Upper lobe of left lung (tissue), 6 donors: ENCODE results near the gene PHC1. TPM values are rescaled to one million over a fixed set of nuclear protein-coding genes. Genes with fewer than 3 reads are reported as not detected.
"Not testable (repeated sequence)": the region's sequence is repeated elsewhere in the genome, so short reads cannot be mapped to it uniquely, and the experiment has no call there.

Source experiments
- ATAC-seq, 2 donors: fragments of 200-7000 bp; cut with Tn5 transposase; one replicate each; pipeline ENCODE4 v1.9.1; 2022; ENCODE audit warnings: mild to moderate bottlenecking in 2 of 2, moderate library complexity in 2 of 2; ENCODE audit not compliant: low FRiP score in 2 of 2
- DNase-seq, 2 donors: peaks; one replicate each; pipeline ENCODE4 v3.0.0-alpha.2; 2019 to 2020
- H3K27ac ChIP-seq, 4 donors: fragments of 200-600 bp; sonication (generic); one replicate each; pipeline ENCODE4 v1.5.1; 2016 to 2019
- H3K27me3 ChIP-seq, 4 donors: fragments of 200-600 bp; sonication (generic); one replicate each; pipeline ENCODE4 v1.5.1; 2017 to 2019
- H3K36me3 ChIP-seq, 4 donors: fragments of 200-600 bp; sonication (generic); one replicate each; pipeline ENCODE4 v1.5.1; 2016 to 2019
- H3K4me1 ChIP-seq, 4 donors: fragments of 200-600 bp; sonication (generic); one replicate each; pipeline ENCODE4 v1.5.1; 2018 to 2019
- H3K4me3 ChIP-seq, 4 donors: fragments of 200-600 bp; sonication (generic); one replicate each; pipeline ENCODE4 v1.5.1; 2017 to 2019; ENCODE audit warnings: mild to moderate bottlenecking in 2 of 4, moderate library complexity in 1 of 4
- H3K9me3 ChIP-seq, 4 donors: fragments of 200-600 bp; sonication (generic); one replicate each; pipeline ENCODE4 v1.5.1; 2018 to 2019
- EP300 ChIP-seq, 4 donors: sonication (generic); formaldehyde crosslinking; IDR thresholded peaks; one replicate each; pipeline ENCODE4 v1.5.1; 2017; ENCODE audit warnings: antibody characterized with exemption in 4 of 4, control low read depth in 2 of 4
- POLR2A ChIP-seq, 4 donors: fragments of 450-650 bp; IDR thresholded peaks; one replicate each; pipeline ENCODE4 v1.5.1; 2016 to 2017; ENCODE audit warnings: antibody characterized with exemption in 4 of 4, mild to moderate bottlenecking in 2 of 4
- POLR2AphosphoS5 ChIP-seq, 2 donors: sonication (generic); formaldehyde crosslinking; IDR thresholded peaks; one replicate each; pipeline ENCODE4 v1.5.1; 2017; ENCODE audit warnings: antibody characterized with exemption in 2 of 2
- WGBS, 2 donors: methylation state at CpG; one replicate each; pipeline ENCODE4 v1.1.5; 2017 to 2018; 5-methylcytosine and 5-hydroxymethylcytosine counted together
- total RNA-seq, 6 donors: library from RNA; depleted of rRNA in 4 of 6; stranded (reverse); fragments of >200 nt in 4 of 6; gene quantifications; one replicate each; pipeline versions ENCODE4 v1.1.0 to v1.2.1, GENCODE V29; 2016 to 2021
- TF ChIP-seq, protein P1 (sequence below), 6 experiments: fragments of 450-650 bp in 4 of 6; fragments of 200-600 bp in 2 of 6; sonication (generic) in 2 of 6; IDR thresholded peaks; one replicate each; pipeline ENCODE4 v1.5.1; 2016 to 2019; ENCODE audit warnings: antibody characterized with exemption in 6 of 6
- donor health status: DM: no; HTN: no; CAD: no; lungs with moderate emphysema.
- donor health status: DM: no; HTN: yes; CAD: no; lungs with severe emphysema.

The PHC1 gene
- total RNA-seq, 6 donors from 2014 or later: 23.2 to 60.8 (median 32.1) TPM

DNA sequence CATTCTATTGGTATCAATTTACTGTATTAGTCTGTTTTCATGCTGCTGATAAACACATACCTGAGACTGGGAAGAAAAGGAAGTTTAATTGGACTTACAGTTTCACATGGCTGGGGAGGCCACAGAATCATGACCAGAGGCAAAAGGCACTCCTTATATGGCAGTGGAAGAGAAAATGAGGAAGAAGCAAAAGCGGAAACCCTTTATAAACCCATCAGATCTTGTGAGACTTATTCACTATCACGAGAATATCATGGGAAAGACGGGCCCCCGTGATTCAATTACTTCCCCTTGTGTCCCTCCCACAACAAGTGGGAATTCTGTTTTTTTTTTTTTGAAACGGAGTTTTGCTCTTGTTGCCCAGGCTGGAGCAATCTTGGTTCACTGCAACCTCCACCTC is 11.6 kb upstream of the PHC1 start:
- H3K36me3 ChIP-seq, H3K4me1 ChIP-seq, H3K27me3 ChIP-seq, H3K4me3 ChIP-seq, H3K27ac ChIP-seq, H3K9me3 ChIP-seq: not testable (repeated sequence)
- ATAC-seq: peak in 1 of 2 donors; percentile 31
- peak in 1 of 2 donors; percentile 25 for DNase-seq
- 46 to 62% methylated on average over 5 of the region's 5 CpGs for WGBS, 2 donors
- TF ChIP-seq EP300 (IDR thresholded peaks at IDR 0.05): peak in 1 of 4 donors; percentile 56

DNA sequence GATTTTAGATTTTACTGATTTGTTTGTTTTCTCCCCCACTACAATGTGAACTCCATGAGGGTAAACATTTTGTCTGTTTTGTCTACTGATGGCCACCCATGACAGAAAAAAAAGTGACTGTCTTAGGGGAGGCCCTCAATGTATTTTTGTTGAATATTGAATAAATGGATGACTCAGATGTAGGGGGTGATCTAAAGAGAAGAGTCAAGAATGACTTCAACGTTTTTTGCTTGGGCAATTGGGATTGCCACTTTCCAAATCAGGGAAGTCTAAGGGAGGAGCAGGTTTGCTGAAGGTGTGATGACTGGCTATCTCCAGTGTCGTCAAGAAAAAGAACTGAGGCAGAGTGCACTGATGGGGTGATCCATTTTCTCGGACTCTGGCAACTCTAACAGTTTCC is 10.7 kb upstream of the PHC1 start:
- no peak overlapping the region for H3K4me3 ChIP-seq
- no peaks in the 10 kb centered on the region for H3K9me3 ChIP-seq
- no peaks in the 10 kb centered on the region for H3K36me3 ChIP-seq
- no peaks in the 10 kb centered on the region for H3K4me1 ChIP-seq
- no peaks in the 10 kb centered on the region for H3K27me3 ChIP-seq
- ATAC-seq (no peak), DNase-seq (no peak)
- TF ChIP-seq POLR2AphosphoS5 (IDR thresholded peaks at IDR 0.05) (no peak), POLR2A (IDR thresholded peaks at IDR 0.05) (no peak), EP300 (IDR thresholded peaks at IDR 0.05) (no peak)
- TF ChIP-seq, protein P1, sequence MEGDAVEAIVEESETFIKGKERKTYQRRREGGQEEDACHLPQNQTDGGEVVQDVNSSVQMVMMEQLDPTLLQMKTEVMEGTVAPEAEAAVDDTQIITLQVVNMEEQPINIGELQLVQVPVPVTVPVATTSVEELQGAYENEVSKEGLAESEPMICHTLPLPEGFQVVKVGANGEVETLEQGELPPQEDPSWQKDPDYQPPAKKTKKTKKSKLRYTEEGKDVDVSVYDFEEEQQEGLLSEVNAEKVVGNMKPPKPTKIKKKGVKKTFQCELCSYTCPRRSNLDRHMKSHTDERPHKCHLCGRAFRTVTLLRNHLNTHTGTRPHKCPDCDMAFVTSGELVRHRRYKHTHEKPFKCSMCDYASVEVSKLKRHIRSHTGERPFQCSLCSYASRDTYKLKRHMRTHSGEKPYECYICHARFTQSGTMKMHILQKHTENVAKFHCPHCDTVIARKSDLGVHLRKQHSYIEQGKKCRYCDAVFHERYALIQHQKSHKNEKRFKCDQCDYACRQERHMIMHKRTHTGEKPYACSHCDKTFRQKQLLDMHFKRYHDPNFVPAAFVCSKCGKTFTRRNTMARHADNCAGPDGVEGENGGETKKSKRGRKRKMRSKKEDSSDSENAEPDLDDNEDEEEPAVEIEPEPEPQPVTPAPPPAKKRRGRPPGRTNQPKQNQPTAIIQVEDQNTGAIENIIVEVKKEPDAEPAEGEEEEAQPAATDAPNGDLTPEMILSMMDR (IDR thresholded peaks at IDR 0.05): no peak
- H3K27ac ChIP-seq: no peak overlapping the region
- 67 to 81% methylated on average over 3 of the region's 3 CpGs for WGBS, 2 donors

DNA sequence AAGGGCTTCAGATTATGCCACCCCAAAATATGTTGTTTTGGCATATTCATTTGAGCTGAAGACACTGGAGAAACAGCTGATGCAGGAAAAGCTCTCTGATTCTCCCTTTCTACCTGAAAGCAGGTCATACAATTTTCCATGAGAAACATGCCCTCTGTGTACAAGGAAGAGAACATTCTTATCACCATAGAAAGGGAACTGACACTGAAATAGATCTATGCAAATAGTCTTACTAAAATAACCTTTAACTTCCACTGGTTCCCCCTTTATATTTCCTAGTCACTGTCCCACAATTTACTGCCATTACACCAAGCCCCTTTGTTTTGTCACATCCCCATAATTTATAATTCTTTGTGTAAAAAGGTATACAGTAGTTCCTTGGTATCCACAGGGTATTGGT is 9.6 kb upstream of the PHC1 start:
- Histone ChIP-seq H3K4me1 (no peaks in the 10 kb centered on the region), H3K27ac (no peak overlapping the region), H3K4me3 (no peak overlapping the region), H3K36me3 (no peaks in the 10 kb centered on the region), H3K9me3 (no peaks in the 10 kb centered on the region), H3K27me3 (no peaks in the 10 kb centered on the region)
- ATAC-seq: no peak
- TF ChIP-seq, protein P1 (IDR thresholded peaks at IDR 0.05): no peak
- TF ChIP-seq POLR2A (IDR thresholded peaks at IDR 0.05): no peak
- TF ChIP-seq POLR2AphosphoS5 (IDR thresholded peaks at IDR 0.05): no peak
- TF ChIP-seq EP300 (IDR thresholded peaks at IDR 0.05): no peak
- DNase-seq: no peak

DNA sequence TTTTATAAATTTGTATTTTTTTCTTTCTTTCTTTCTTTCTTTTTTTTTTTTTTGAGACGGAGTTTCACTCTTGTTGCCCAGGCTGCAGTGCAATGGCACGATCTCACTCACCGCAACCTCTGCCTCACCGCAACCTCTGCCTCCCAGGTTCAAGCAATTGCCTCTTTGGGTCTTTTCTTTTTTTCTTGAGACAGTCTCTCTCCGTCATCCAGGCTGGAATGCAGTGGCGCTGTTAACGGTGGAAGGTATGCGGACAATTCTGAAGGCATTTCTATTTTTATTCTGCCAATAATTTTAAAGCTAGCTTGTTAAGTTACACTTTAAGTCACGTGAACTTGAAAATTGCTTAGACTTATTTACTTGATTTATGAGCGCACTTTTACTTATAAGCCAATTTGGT is 8.8 kb upstream of the PHC1 start:
- TF ChIP-seq POLR2A (IDR thresholded peaks at IDR 0.05): no peak
- TF ChIP-seq POLR2AphosphoS5 (IDR thresholded peaks at IDR 0.05): no peak
- no peak for TF ChIP-seq EP300 (IDR thresholded peaks at IDR 0.05)
- TF ChIP-seq, protein P1 (IDR thresholded peaks at IDR 0.05): no peak
- no peak for ATAC-seq

DNA sequence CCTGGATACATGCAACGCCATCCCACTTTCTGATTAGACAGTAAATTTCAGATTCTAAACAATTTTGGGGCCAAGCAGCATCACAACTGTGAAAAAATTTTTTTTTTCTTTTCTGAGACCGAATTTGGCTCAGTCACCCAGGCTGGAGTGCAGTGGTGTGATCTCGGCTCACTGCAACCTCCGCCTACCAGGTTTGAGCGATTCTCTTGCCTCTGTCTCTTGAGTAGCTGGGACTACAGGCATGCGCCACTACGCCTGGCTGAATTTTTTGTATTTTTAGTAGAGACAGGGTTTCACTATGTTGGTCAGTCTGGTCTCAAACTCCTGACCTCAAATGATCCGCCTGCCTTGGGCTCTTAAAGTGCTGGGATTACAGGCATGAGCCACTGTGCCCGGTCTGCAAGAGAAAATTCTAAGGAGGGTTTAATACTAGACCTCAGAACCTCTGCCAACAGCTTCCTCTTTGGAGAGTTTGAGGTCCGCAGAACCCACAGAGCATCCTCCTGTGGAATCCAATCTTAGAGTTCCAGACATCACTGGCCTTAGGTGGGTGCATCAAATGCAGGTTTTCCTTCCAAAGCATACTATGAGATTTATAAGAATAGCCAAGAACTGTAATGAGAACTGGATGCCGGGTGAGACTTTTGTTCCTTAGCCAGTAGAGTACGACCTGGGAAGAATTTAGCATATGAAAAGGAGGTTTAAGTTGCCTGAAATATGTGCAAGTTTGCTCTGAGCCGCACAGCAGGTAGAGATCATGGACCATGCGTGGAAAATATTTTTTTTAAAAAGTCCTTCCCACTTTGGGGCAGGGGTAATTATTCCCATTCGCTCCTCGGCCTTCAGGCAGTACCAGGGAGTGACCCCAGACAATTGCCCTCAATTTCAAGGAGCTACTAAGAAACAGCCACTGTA is 7.8 kb upstream of the PHC1 start:
- Histone ChIP-seq H3K36me3 (no peaks in the 10 kb centered on the region), H3K27me3 (no peaks in the 10 kb centered on the region), H3K4me1 (no peaks in the 10 kb centered on the region), H3K4me3 (no peak overlapping the region), H3K9me3 (no peaks in the 10 kb centered on the region), H3K27ac (no peak overlapping the region)
- TF ChIP-seq, protein P1 (IDR thresholded peaks at IDR 0.05): no peak
- TF ChIP-seq POLR2A (IDR thresholded peaks at IDR 0.05) (no peak), POLR2AphosphoS5 (IDR thresholded peaks at IDR 0.05) (no peak), EP300 (IDR thresholded peaks at IDR 0.05) (no peak)
- WGBS, 2 donors: 82 to 88% methylated on average over 13 to 16 of the region's 16 CpGs
- DNase-seq (no peak), ATAC-seq (no peak)

More for the DNA sequence above, 8.8 kb upstream of the PHC1 start:
- H3K4me1 ChIP-seq: no peaks in the 10 kb centered on the region
- H3K4me3 ChIP-seq: no peak overlapping the region
- H3K27ac ChIP-seq: no peak overlapping the region
- no peaks in the 10 kb centered on the region for H3K9me3 ChIP-seq
- no peaks in the 10 kb centered on the region for H3K36me3 ChIP-seq
- WGBS, 2 donors: 56 to 60% methylated on average over 10 of the region's 10 CpGs
- H3K27me3 ChIP-seq: no peaks in the 10 kb centered on the region
- no peak for DNase-seq
